Measurements from ENCODE around the gene LIFR. TPM values are rescaled to one million over a fixed set of nuclear protein-coding genes. Genes with fewer than 3 reads are reported as not detected.
"Not testable (repeated sequence)": the region's sequence is repeated elsewhere in the genome, so short reads cannot be mapped to it uniquely, and the experiment has no call there.

The LIFR gene
- total RNA-seq, 2 donors from 2014 or later, result 81.7 to 85.9 TPM

DNA sequence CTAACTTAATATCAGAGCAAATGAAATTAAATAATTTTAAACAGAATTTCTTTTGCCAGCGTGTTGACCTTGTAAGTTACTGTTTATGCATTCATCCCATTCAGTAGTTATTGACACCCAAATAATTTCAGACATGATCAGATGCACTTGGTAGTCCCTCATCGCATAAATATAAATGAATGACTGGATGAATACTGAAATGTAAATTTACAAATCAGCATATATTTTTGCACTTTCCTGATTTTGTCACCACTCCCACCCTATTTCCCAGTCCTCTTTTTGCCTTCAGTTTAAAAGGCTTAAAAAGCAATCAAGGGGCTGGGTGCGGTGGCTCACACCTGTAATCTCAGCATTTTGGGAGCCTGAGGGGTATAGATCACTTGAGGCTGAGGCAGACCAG is 17.1 kb upstream of the LIFR start:
- Histone ChIP-seq H3K4me1 (ENCODE audit: control insufficient read depth, insufficient read depth, low read length) (no peaks in the 10 kb centered on the region), H3K27me3 (ENCODE audit: control insufficient read depth, insufficient read depth, low read length, poor library complexity, severe bottlenecking) (no peaks in the 10 kb centered on the region), H3K4me3 (ENCODE audit: low read length) (no peak overlapping the region), H3K9ac (ENCODE audit: extremely low read depth, low read length, poor library complexity, severe bottlenecking) (no peak overlapping the region), H3K36me3 (ENCODE audit: control insufficient read depth, insufficient read depth, low read length) (no peaks in the 10 kb centered on the region), H3K27ac (ENCODE audit: low read depth, low read length) (no peak overlapping the region), H3K9me3 (ENCODE audit: control insufficient read depth, low read length) (no peaks in the 10 kb centered on the region)
- TF ChIP-seq, protein P1, sequence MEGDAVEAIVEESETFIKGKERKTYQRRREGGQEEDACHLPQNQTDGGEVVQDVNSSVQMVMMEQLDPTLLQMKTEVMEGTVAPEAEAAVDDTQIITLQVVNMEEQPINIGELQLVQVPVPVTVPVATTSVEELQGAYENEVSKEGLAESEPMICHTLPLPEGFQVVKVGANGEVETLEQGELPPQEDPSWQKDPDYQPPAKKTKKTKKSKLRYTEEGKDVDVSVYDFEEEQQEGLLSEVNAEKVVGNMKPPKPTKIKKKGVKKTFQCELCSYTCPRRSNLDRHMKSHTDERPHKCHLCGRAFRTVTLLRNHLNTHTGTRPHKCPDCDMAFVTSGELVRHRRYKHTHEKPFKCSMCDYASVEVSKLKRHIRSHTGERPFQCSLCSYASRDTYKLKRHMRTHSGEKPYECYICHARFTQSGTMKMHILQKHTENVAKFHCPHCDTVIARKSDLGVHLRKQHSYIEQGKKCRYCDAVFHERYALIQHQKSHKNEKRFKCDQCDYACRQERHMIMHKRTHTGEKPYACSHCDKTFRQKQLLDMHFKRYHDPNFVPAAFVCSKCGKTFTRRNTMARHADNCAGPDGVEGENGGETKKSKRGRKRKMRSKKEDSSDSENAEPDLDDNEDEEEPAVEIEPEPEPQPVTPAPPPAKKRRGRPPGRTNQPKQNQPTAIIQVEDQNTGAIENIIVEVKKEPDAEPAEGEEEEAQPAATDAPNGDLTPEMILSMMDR (conservative IDR thresholded peaks at IDR 0.05), result no peak
- peaks cover 19% of the 10 kb centered on the region for H3K4me1 Mint-ChIP-seq
- H3K27ac Mint-ChIP-seq, result no peak overlapping the region
- peaks cover 10% of the 10 kb centered on the region for H3K27me3 Mint-ChIP-seq (ENCODE audit: insufficient read depth)
- H3K9me3 Mint-ChIP-seq, result no peaks in the 10 kb centered on the region
- H3K36me3 Mint-ChIP-seq (ENCODE audit: low read depth), result no peaks in the 10 kb centered on the region
- H3K4me3 Mint-ChIP-seq, result no peak overlapping the region
- 100% methylated on average over 3 of the region's 3 CpGs; no CpG with 5 or more reads in 1 of the 2 experiments for whole genome bisulfite sequencing, 2 experiments (ENCODE audit: insufficient coverage in 1 of 2, insufficient read length in 1 of 2)
- DNase-seq, result no peak

- 94 to 100% methylated on average over 2 to 3 of the region's 3 CpGs for WGBS, 2 experiments (ENCODE audit: insufficient coverage in 1 of 2, insufficient read length in 1 of 2)
- Mint-ChIP-seq H3K27ac (no peak overlapping the region), H3K9me3 (no peaks in the 10 kb centered on the region)
Measured at GRCh38 chr5:38569180-38569579, 12.7 kb upstream of the LIFR start.

DNA sequence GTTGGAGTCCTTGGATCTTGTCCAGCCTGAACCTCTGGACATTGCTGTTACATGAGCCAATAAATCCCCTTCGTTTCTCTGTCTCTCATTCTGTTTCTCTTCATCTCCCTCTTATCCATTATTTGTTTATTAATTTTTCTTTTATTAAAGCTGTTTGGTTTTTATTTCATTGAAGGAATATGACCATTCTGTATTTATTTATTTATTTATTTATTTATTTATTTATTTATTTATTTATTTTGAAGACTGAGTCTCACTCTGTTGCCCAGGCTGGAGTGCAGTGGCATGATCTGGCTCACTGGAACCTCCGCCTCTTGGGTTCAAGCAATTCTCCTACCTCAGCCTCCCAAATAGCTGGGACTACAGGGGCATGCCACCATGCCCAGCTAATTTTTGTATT is 10.9 kb upstream of the LIFR start:
- H3K27ac Mint-ChIP-seq; H3K9me3 ChIP-seq (ENCODE audit: control insufficient read depth, low read length); H3K9ac ChIP-seq (ENCODE audit: extremely low read depth, low read length, poor library complexity, severe bottlenecking); H3K4me1 ChIP-seq (ENCODE audit: control insufficient read depth, insufficient read depth, low read length); H3K27me3 ChIP-seq (ENCODE audit: control insufficient read depth, insufficient read depth, low read length, poor library complexity, severe bottlenecking); DNase-seq; H3K27ac ChIP-seq (ENCODE audit: low read depth, low read length); H3K4me3 ChIP-seq (ENCODE audit: low read length); H3K36me3 Mint-ChIP-seq (ENCODE audit: low read depth); H3K9me3 Mint-ChIP-seq; H3K36me3 ChIP-seq (ENCODE audit: control insufficient read depth, insufficient read depth, low read length); H3K4me3 Mint-ChIP-seq: not testable (repeated sequence)
- H3K4me1 Mint-ChIP-seq, result peaks cover 13% of the 10 kb centered on the region
- H3K27me3 Mint-ChIP-seq (ENCODE audit: insufficient read depth), result peaks cover 25% of the 10 kb centered on the region
- 73 to 96% methylated on average over 1 to 2 of the region's 2 CpGs for WGBS, 2 experiments (ENCODE audit: insufficient coverage in 1 of 2, insufficient read length in 1 of 2)

More at GRCh38 chr5:38569180-38569579, 12.7 kb upstream of the LIFR start:
- H3K27me3 ChIP-seq (ENCODE audit: control insufficient read depth, insufficient read depth, low read length, poor library complexity, severe bottlenecking), result no peaks in the 10 kb centered on the region
- no peaks in the 10 kb centered on the region for H3K9me3 ChIP-seq (ENCODE audit: control insufficient read depth, low read length)
- no peak for DNase-seq
- Mint-ChIP-seq H3K27me3 (ENCODE audit: insufficient read depth) (peaks cover 19% of the 10 kb centered on the region), H3K4me1 (peaks cover 5% of the 10 kb centered on the region), H3K4me3 (no peak overlapping the region), H3K36me3 (ENCODE audit: low read depth) (no peaks in the 10 kb centered on the region)
- H3K27ac ChIP-seq (ENCODE audit: low read depth, low read length), result no peak overlapping the region
- TF ChIP-seq, protein P1 (conservative IDR thresholded peaks at IDR 0.05), result no peak
- no peaks in the 10 kb centered on the region for H3K36me3 ChIP-seq (ENCODE audit: control insufficient read depth, insufficient read depth, low read length)
- H3K4me3 ChIP-seq (ENCODE audit: low read length), result no peak overlapping the region
- H3K4me1 ChIP-seq (ENCODE audit: control insufficient read depth, insufficient read depth, low read length), result no peaks in the 10 kb centered on the region
- H3K9ac ChIP-seq (ENCODE audit: extremely low read depth, low read length, poor library complexity, severe bottlenecking), result no peak overlapping the region

- Mint-ChIP-seq H3K36me3 (ENCODE audit: low read depth) (no peaks in the 10 kb centered on the region), H3K4me1 (peaks cover 16% of the 10 kb centered on the region), H3K9me3 (no peaks in the 10 kb centered on the region), H3K4me3 (no peak overlapping the region), H3K27me3 (ENCODE audit: insufficient read depth) (peaks cover 20% of the 10 kb centered on the region), H3K27ac (no peak overlapping the region)
- TF ChIP-seq, protein P1 (conservative IDR thresholded peaks at IDR 0.05), result no peak
- DNase-seq, result no peak
- no peak overlapping the region for H3K27ac ChIP-seq (ENCODE audit: low read depth, low read length)
- peaks cover 3% of the 10 kb centered on the region for H3K4me1 ChIP-seq (ENCODE audit: control insufficient read depth, insufficient read depth, low read length)
- H3K9me3 ChIP-seq (ENCODE audit: control insufficient read depth, low read length), result no peaks in the 10 kb centered on the region
- no peak overlapping the region for H3K4me3 ChIP-seq (ENCODE audit: low read length)
- H3K36me3 ChIP-seq (ENCODE audit: control insufficient read depth, insufficient read depth, low read length), result no peaks in the 10 kb centered on the region
- no peaks in the 10 kb centered on the region for H3K27me3 ChIP-seq (ENCODE audit: control insufficient read depth, insufficient read depth, low read length, poor library complexity, severe bottlenecking)
- H3K9ac ChIP-seq (ENCODE audit: extremely low read depth, low read length, poor library complexity, severe bottlenecking), result no peak overlapping the region
- 92 to 93% methylated on average over 4 to 5 of the region's 5 CpGs for WGBS, 2 experiments (ENCODE audit: insufficient coverage in 1 of 2, insufficient read length in 1 of 2)
Measured at GRCh38 chr5:38563624-38564023, 7.2 kb upstream of the LIFR start.

All from endodermal cell (in vitro differentiated cells).